Measurements from ENCODE around the gene SAP30BP. TPM values are rescaled to one million over a fixed set of nuclear protein-coding genes. Genes with fewer than 3 reads are reported as not detected.

SAP30BP gene
- polyA plus RNA-seq, 2 of the 4 experiments (the other 2 are of a cell fraction): 103 to 139 TPM

DNA sequence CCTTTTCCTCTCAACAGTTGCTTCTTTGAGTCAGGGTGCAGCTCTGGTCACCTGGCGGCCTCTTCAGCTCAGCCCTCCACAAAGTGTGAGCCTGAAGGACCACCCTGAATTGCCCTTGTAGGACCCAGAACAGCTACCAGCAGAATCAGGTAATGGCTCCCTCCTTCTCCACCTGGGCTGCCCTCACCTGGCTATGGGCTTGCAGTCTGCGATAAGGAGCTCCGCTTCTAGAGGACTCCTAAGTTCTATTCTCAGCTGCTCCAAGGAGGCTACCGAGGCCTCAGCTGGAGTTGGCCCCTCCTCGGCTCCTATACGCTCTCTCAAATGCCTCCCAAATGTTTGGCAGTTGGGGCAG, 20.5 kb upstream of the SAP30BP start:
- FAIRE-seq: no peak
- TF ChIP-seq EP300 (IDR thresholded peaks at IDR 0.05) (no peak), HOXB5 (CRISPR knock-in tag; IDR thresholded peaks at IDR 0.05) (no peak; the same call in 1 of the 2 replicates), POLR2A (IDR thresholded peaks at IDR 0.05; ENCODE audit: low read length) (no peak), SREBF2 (IDR thresholded peaks at IDR 0.05) (no peak), USF2 (IDR thresholded peaks at IDR 0.05) (no peak), POLR2AphosphoS2 (conservative IDR thresholded peaks at IDR 0.05; ENCODE audit: low read length) (no peak), ATOH8 (CRISPR knock-in tag; IDR thresholded peaks at IDR 0.05; ENCODE audit: low read depth) (0 out of 2 replicates have a peak, but pooled peaks have one; percentile 4), RCOR1 (IDR thresholded peaks at IDR 0.05; ENCODE audit: low read depth, low read length) (no peak), SMC3 (IDR thresholded peaks at IDR 0.05) (no peak), TP53 (CRISPR knock-in tag; IDR thresholded peaks at IDR 0.05) (no peak), MAX (IDR thresholded peaks at IDR 0.05) (no peak), EHF (CRISPR knock-in tag; IDR thresholded peaks at IDR 0.05) (peak; percentile 8; the same call in 1 of the 2 replicates), FOSL2 (IDR thresholded peaks at IDR 0.05) (no peak), FOSL2 (CRISPR knock-in tag; IDR thresholded peaks at IDR 0.05) (no peak), CTCF (IDR thresholded peaks at IDR 0.05) (no peak), KDM5A (IDR thresholded peaks at IDR 0.05) (no peak), FOSB (CRISPR knock-in tag; IDR thresholded peaks at IDR 0.05) (0 out of 2 replicates have a peak, but pooled peaks have one; percentile 2), HOXA7 (CRISPR knock-in tag; IDR thresholded peaks at IDR 0.05) (no peak), HES2 (IDR thresholded peaks at IDR 0.05) (no peak), BHLHE40 (IDR thresholded peaks at IDR 0.05; ENCODE audit: low read depth, low read length) (no peak), ZC3H11A (IDR thresholded peaks at IDR 0.05) (no peak), KDM1A (IDR thresholded peaks at IDR 0.05; ENCODE audit: low read depth) (no peak), NPAS2 (CRISPR knock-in tag; IDR thresholded peaks at IDR 0.05; ENCODE audit: borderline replicate concordance) (no peak)
- TF ChIP-seq, protein P1, sequence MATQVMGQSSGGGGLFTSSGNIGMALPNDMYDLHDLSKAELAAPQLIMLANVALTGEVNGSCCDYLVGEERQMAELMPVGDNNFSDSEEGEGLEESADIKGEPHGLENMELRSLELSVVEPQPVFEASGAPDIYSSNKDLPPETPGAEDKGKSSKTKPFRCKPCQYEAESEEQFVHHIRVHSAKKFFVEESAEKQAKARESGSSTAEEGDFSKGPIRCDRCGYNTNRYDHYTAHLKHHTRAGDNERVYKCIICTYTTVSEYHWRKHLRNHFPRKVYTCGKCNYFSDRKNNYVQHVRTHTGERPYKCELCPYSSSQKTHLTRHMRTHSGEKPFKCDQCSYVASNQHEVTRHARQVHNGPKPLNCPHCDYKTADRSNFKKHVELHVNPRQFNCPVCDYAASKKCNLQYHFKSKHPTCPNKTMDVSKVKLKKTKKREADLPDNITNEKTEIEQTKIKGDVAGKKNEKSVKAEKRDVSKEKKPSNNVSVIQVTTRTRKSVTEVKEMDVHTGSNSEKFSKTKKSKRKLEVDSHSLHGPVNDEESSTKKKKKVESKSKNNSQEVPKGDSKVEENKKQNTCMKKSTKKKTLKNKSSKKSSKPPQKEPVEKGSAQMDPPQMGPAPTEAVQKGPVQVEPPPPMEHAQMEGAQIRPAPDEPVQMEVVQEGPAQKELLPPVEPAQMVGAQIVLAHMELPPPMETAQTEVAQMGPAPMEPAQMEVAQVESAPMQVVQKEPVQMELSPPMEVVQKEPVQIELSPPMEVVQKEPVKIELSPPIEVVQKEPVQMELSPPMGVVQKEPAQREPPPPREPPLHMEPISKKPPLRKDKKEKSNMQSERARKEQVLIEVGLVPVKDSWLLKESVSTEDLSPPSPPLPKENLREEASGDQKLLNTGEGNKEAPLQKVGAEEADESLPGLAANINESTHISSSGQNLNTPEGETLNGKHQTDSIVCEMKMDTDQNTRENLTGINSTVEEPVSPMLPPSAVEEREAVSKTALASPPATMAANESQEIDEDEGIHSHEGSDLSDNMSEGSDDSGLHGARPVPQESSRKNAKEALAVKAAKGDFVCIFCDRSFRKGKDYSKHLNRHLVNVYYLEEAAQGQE (IDR thresholded peaks at IDR 0.05): no peak
- TF ChIP-seq, protein P2, sequence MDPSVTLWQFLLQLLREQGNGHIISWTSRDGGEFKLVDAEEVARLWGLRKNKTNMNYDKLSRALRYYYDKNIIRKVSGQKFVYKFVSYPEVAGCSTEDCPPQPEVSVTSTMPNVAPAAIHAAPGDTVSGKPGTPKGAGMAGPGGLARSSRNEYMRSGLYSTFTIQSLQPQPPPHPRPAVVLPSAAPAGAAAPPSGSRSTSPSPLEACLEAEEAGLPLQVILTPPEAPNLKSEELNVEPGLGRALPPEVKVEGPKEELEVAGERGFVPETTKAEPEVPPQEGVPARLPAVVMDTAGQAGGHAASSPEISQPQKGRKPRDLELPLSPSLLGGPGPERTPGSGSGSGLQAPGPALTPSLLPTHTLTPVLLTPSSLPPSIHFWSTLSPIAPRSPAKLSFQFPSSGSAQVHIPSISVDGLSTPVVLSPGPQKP (IDR thresholded peaks at IDR 0.05; ENCODE audit: low read depth, low read length): no peak
- POLR2A ChIA-PET: interaction anchor here (0.9 to 2.8 kb wide), 4 partner anchors 14 to 133 kb away, joined by 3 to 15 read pairs (median 6); partner anchors contain the start of genes RECQL5 and SMIM5
- H3K4me3 ChIP-seq: peak overlapping the region; percentile 25; the same call in 1 of the 3 replicates
- H3K27ac ChIP-seq: peak overlapping the region; percentile 91 to 92
- DNase-seq (ENCODE audit: low read depth in 1 of 2, low spot score in 1 of 2): no peak
- CTCF ChIA-PET: interaction anchor here (1.5 to 51.3 kb wide), 7 partner anchors 0 to 98 kb away, joined by 3 to 2254 read pairs (median 19); partner anchors contain the start of genes GALK1, RECQL5, SAP30BP and SMIM5
- peak in 1 of 2 experiments; percentile 2; a peak in 1 of 6 replicates for ATAC-seq
- WGBS (ENCODE audit: missing lambda C conversion rate): 93% methylated on average over 6 of the region's 6 CpGs
- H3K4me2 ChIP-seq: peak overlapping the region; percentile 79
- H3K4me1 ChIP-seq: peaks cover 31% of the 10 kb centered on the region
- H3K9me3 ChIP-seq: no peaks in the 10 kb centered on the region

Measured in A549 (cell line).